ENCODE results near the gene FGGY. TPM values are rescaled to one million over a fixed set of nuclear protein-coding genes. Genes with fewer than 3 reads are reported as not detected.

Gene FGGY
- total RNA-seq, 2 donors from 2014 or later = 16.0 to 21.8 TPM

GRCh38 chr1:59379371-59379728 lies 82.5 kb downstream of the FGGY start:
- DNase-seq (ENCODE audit: low spot score) = no peak
- no peak overlapping the region for H3K4me3 ChIP-seq
- H3K27me3 ChIP-seq = no peaks in the 10 kb centered on the region
- TF ChIP-seq, protein P1, sequence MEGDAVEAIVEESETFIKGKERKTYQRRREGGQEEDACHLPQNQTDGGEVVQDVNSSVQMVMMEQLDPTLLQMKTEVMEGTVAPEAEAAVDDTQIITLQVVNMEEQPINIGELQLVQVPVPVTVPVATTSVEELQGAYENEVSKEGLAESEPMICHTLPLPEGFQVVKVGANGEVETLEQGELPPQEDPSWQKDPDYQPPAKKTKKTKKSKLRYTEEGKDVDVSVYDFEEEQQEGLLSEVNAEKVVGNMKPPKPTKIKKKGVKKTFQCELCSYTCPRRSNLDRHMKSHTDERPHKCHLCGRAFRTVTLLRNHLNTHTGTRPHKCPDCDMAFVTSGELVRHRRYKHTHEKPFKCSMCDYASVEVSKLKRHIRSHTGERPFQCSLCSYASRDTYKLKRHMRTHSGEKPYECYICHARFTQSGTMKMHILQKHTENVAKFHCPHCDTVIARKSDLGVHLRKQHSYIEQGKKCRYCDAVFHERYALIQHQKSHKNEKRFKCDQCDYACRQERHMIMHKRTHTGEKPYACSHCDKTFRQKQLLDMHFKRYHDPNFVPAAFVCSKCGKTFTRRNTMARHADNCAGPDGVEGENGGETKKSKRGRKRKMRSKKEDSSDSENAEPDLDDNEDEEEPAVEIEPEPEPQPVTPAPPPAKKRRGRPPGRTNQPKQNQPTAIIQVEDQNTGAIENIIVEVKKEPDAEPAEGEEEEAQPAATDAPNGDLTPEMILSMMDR (IDR thresholded peaks at IDR 0.05) = no peak
- no peak overlapping the region for H3K27ac ChIP-seq
- no peaks in the 10 kb centered on the region for H3K36me3 ChIP-seq
- no peaks in the 10 kb centered on the region for H3K9me3 ChIP-seq
- no peaks in the 10 kb centered on the region for H3K4me1 ChIP-seq

GRCh38 chr1:59383963-59384362 lies 87.1 kb downstream of the FGGY start:
- DNase-seq (ENCODE audit: low spot score) = no peak
- Histone ChIP-seq H3K9me3 (no peaks in the 10 kb centered on the region), H3K4me1 (no peaks in the 10 kb centered on the region), H3K36me3 (no peaks in the 10 kb centered on the region), H3K27me3 (no peaks in the 10 kb centered on the region), H3K4me3 (no peak overlapping the region), H3K27ac (no peak overlapping the region)
- TF ChIP-seq, protein P1 (IDR thresholded peaks at IDR 0.05) = no peak

GRCh38 chr1:59384443-59384842 lies 87.5 kb downstream of the FGGY start:
- H3K27me3 ChIP-seq = no peaks in the 10 kb centered on the region
- no peak overlapping the region for H3K4me3 ChIP-seq
- H3K9me3 ChIP-seq = no peaks in the 10 kb centered on the region
- H3K4me1 ChIP-seq = no peaks in the 10 kb centered on the region
- DNase-seq (ENCODE audit: low spot score) = no peak
- no peaks in the 10 kb centered on the region for H3K36me3 ChIP-seq
- H3K27ac ChIP-seq = no peak overlapping the region
- TF ChIP-seq, protein P1 (IDR thresholded peaks at IDR 0.05) = no peak

GRCh38 chr1:59388191-59388590 lies 91.3 kb downstream of the FGGY start:
- H3K4me3 ChIP-seq = no peak overlapping the region
- TF ChIP-seq, protein P1 (IDR thresholded peaks at IDR 0.05) = no peak

GRCh38 chr1:59389847-59390246 lies 93.0 kb downstream of the FGGY start:
- TF ChIP-seq, protein P1 (IDR thresholded peaks at IDR 0.05) = no peak
- H3K36me3 ChIP-seq = no peaks in the 10 kb centered on the region
- H3K4me3 ChIP-seq = no peak overlapping the region
- peaks cover 0 to 26% of the 10 kb centered on the region in 2 donors for H3K4me1 ChIP-seq
- DNase-seq (ENCODE audit: low spot score) = no peak
- H3K9me3 ChIP-seq = no peaks in the 10 kb centered on the region
- H3K27me3 ChIP-seq = no peaks in the 10 kb centered on the region
- H3K27ac ChIP-seq = no peak overlapping the region

More at GRCh38 chr1:59388191-59388590, 91.3 kb downstream of the FGGY start:
- peaks cover 0 to 10% of the 10 kb centered on the region in 2 donors for H3K4me1 ChIP-seq
- H3K9me3 ChIP-seq = no peaks in the 10 kb centered on the region
- no peaks in the 10 kb centered on the region for H3K36me3 ChIP-seq
- no peak for DNase-seq (ENCODE audit: low spot score)
- no peaks in the 10 kb centered on the region for H3K27me3 ChIP-seq
- H3K27ac ChIP-seq = no peak overlapping the region

GRCh38 chr1:59390307-59390706 lies 93.4 kb downstream of the FGGY start:
- Histone ChIP-seq H3K27me3 (no peaks in the 10 kb centered on the region), H3K27ac (no peak overlapping the region)

More at GRCh38 chr1:59390307-59390706, 93.4 kb downstream of the FGGY start:
- Histone ChIP-seq H3K4me1 (peaks cover 0 to 26% of the 10 kb centered on the region in 2 donors), H3K9me3 (no peaks in the 10 kb centered on the region), H3K4me3 (no peak overlapping the region), H3K36me3 (no peaks in the 10 kb centered on the region)
- TF ChIP-seq, protein P1 (IDR thresholded peaks at IDR 0.05) = no peak
- DNase-seq (ENCODE audit: low spot score) = no peak
